ENCODE measurements around the gene PROSER1.
A peak's percentile ranks its signal among the peaks of the same experiment; 100 is the strongest.
"Not testable (repeated sequence)": the region's sequence is repeated elsewhere in the genome, so short reads cannot be mapped to it uniquely, and the experiment has no call there.

Gene PROSER1

GRCh38 chr13:39037880-39038568 is at the start of gene PROSER1, which contains the start of gene NHLRC3:
Gene PROSER1 (minus strand): TSS chr13:39038089. CDS start chr13:39037242, 847 bp downstream.
Gene NHLRC3 (plus strand): TSS chr13:39038456. CDS start chr13:39038640, 184 bp downstream.
- peak; percentile 97 for DNase-seq (ENCODE audit: low spot score)

DNA sequence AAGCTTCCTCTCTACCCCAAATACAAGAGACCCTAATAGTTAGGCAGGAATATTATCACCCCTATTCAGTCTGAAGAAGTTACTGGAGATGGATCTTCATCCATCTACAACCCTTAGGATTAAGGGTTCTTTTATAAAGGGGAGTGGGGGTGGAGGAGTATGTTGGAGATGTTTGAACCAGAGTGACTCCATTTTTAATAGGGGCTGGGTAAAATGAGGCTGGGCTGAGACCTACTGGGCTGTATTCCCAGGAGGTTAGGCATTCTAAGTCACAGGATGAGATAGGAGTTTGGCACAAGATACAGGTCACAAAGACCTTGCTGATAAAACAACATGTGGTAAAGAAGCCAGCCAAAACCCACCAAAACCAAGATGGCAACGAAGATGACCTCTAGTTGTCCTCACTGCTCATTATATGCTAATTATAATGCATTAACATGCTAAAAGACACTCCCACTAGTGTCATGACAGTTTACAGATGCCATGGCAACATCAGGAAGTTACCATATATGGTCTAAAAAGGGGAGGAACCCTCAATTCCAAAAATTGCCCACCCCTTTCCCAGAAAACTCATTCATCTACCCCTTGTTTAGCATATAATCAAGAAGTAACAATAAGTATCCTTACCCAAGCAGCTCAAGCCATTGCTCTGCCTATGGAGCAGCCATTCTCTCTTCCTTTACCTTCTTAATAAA is 48.5 kb upstream of the PROSER1 start:
- not testable (repeated sequence) for DNase-seq (ENCODE audit: low spot score)

GRCh38 chr13:39073983-39074382 is 36.1 kb upstream of the PROSER1 start:
- peak; percentile 1 for DNase-seq (ENCODE audit: low spot score)

DNA sequence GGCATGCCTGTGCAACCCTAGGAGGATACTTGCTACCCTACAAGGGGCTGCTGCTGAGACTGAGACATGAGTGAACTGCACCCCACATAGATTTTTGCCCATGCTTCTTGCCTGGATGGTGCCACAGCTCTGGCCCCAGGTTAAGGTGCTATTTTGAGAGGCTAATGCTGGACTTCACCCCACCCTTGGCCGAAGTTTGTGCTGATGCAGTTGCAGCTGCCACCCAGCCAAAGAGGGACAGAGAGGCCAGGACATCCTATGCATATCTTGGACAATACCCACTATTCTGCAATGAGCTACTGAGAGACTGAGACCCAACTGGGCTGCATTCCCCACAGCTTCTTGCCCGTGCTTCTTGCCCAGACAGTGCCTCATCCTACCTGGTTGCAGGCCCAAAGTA is 35.0 kb upstream of the PROSER1 start:
- no peak for DNase-seq (ENCODE audit: low spot score)

DNA sequence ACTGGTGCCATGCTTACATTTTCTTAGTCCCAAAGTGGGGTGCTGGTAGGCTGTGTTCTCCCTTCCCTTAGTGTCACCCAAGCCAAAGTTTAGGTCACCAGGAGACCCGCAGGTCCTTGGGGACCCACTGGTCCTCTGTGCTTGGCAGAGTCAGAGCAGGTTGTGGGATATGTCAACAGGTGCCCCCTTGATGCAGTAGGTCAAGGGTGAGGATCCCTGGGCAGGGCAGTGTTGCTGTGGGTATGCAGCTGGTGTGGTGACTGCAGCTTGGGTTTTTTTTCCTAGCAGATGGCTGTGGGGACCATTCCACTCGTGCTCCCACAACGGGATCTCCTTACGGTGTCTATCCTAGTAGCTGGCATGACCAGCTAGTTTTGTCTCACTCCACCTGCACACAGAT is 24.1 kb upstream of the PROSER1 start:
- no peak for DNase-seq (ENCODE audit: low spot score)

- no peak for DNase-seq (ENCODE audit: low spot score)
These were observed 20.2 kb upstream of the PROSER1 start for GRCh38 chr13:39058040-39058439.

DNA sequence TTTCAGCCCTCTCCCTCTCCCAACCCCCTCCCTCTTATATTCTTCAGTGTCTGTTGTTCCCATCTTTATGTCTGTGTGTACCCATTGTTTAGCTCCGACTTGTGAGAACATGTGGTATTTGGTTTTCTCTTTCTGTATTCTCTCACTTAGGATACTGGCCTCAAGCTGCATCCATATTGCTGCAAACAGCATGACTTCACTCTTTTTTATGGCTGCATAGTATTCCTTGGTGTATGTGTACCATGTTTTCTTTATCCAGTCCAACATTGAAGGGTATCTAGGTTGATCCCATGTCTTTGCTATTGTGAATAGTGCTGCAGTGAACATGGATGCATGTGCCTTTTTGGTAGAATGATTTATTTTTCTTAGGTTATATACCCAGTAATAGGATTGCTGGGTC is 18.1 kb upstream of the PROSER1 start:
- no peak for DNase-seq (ENCODE audit: low spot score)

- DNase-seq (ENCODE audit: low spot score), result no peak
These were observed 16.2 kb upstream of the PROSER1 start for GRCh38 chr13:39054112-39054511.

- DNase-seq (ENCODE audit: low spot score), result no peak
These were observed 15.1 kb upstream of the PROSER1 start for GRCh38 chr13:39052944-39053343.

DNA sequence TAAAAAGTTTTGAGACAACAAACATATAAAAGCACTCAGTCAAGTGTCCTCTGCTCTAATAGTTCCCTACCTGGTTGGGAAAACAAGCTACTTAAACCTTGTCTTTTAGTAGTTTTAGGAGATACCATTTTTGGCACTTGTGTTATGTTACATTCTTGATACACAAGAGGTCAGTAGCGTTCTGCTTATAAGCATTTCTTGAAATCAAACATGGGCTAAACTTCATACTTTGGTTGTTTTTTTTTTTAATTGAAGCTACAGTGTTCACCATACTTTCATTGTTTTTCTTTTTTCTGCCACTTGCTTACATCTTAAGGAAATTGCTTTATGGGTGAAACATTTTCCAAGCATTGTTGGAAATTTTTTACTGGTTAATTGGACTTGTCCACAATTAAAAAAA is 13.3 kb upstream of the PROSER1 start:
- peak; percentile 45 for DNase-seq (ENCODE audit: low spot score)

- DNase-seq (ENCODE audit: low spot score), result no peak
These were observed 11.4 kb upstream of the PROSER1 start for GRCh38 chr13:39049274-39049673.

DNA sequence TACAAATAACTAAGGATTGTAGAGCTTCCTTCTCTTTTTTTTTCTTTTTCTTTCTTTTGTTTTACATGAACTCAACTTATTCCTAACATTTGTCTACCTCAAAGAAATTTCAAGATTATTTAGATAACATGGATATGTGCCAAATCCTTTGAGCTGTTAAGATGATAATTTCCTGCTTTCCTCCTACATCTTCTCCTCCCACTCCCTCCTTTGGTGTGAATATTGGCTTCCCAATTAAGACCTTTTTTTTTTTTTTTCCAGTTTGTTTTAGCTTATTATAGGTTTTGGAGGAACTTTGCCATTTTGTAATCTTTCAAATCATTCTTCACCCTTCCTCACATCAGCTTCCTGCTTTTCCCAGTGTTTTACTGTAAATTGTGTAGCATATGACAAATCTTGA is 10.9 kb upstream of the PROSER1 start:
- DNase-seq (ENCODE audit: low spot score), result no peak

GRCh38 chr13:39047560-39047959 is 9.7 kb upstream of the PROSER1 start:
- DNase-seq (ENCODE audit: low spot score), result no peak

DNA sequence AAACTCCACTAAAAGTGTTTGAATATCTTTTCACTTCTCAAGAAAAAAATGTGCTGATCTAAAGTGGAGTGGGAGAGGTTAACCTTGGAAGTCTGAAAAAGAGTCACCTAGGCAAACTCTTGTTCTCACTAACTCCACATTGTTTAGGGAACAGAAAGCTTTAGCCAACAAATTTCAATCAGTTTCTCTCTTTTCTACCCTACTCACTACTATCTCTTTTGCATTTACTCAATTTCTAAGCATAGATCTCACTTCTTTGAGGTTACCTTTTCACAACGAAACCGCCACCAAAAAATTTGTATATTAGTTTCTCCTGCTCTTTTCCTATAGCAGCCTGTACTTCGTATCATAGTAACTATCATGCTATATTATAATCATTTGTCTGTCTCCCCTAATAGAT is 6.6 kb upstream of the PROSER1 start:
- no peak for DNase-seq (ENCODE audit: low spot score)

DNA sequence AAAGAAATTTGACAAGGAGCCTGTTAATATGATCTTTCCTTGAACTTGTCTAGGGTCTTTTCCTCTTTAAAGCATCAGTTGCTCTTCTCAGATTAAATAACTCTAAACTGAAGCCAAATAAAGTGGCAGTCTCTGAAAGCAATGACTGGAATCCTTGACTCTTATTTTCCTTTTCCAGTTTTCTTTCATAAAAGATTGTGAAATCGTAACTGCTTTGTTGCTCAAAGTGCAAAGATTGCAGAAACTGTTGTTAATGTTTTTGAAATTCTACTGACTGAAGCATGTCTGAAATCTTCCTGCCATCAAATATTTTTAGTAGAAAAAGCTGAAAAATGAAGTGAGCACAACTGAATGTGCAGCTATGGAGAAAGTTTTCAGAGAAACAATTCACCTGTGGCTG is 2.3 kb upstream of the PROSER1 start:
- no peak for DNase-seq (ENCODE audit: low spot score)

DNA sequence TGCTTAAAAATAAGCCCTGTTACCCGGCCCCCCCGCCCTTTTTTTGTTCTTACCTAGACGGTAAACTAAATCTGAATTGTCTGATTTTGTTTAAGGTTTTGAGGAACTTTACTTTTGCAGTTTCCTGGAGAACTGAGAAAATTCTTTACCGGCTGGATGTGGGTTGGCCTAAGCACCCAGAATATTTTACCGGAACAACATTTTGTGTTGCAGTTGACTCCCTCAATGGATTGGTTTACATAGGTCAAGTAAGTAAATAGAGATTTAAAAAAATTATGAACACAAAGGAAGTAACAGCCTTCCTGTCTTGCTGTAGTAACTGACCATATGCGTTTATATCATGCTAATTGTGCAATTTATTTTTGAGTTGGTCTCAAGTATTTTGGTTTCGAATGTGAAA is 1.2 kb upstream of the PROSER1 start:
- no peak for DNase-seq (ENCODE audit: low spot score)

DNA sequence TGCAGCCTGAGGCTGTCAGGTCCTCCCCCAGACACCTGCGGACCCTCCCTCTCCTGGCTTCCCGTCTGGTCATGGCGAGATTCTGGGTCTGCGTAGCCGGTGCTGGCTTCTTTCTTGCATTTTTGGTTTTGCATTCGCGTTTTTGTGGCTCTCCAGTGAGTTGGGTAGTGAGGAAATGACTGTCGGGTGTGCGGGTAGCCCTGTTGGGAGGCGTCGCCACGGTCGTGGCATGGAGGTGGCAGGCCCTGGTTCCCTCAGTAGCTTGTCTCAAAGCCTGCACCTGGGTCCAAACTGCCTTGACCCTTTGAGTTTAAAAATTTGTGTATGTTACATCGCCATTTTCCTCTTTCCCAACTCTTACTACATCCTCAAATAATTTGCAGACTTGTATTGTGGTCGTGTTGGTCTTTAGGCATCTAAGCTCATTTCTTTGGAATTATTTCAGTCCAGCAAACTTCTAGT is 711 bp upstream of the PROSER1 start:
- peak; percentile 56 for DNase-seq (ENCODE audit: low spot score)

DNA sequence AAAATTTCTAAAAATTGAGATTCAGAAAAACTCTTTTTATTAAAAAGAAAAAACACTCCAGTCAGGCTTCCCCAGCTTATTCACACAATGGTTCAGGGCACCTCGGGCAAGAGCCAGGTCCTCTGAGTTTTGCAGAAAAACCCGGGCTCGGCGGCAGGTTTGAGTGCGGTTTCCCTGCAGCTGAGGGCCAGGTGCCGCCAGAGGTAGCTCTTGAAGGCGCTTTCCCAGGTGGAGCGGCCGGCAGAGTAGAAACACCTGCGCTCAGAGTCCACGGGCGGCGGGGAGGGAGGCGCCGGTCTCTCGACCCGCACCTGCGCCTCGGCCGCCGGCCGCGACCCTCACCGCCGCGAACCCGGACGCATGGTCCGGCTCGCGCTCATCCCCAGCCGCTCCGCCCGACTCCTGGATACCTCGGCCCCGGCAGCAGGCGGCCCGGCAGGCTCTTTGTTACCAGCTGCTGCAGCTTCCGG is 444 bp downstream of the PROSER1 start:
- no peak for DNase-seq (ENCODE audit: low spot score)

- peak; percentile 49 for DNase-seq (ENCODE audit: low spot score)
These were observed 1.7 kb downstream of the PROSER1 start for GRCh38 chr13:39036212-39036611.

GRCh38 chr13:39035799-39036198 is 2.1 kb downstream of the PROSER1 start:
- no peak for DNase-seq (ENCODE audit: low spot score)

GRCh38 chr13:39035204-39035603 is 2.7 kb downstream of the PROSER1 start:
- no peak for DNase-seq (ENCODE audit: low spot score)

DNA sequence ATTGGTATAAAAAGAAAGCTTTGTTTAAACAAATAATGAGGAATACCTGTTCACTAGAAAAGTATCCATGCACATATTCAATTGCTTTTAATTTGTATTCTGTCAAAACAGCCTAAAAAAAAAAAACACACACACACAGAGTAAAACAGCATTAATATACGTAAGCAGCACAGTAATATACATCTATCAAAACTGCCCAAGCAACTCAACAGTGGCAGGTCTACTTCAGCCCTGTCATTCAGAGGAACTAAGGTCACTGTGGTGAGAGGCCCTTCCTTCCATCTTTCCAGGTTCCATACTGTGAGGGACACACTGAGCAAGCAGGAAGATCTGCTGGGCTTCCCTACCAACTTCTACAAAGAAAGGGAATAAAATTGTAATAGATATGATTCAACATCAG is 3.8 kb downstream of the PROSER1 start:
- DNase-seq (ENCODE audit: low spot score), result no peak

DNA sequence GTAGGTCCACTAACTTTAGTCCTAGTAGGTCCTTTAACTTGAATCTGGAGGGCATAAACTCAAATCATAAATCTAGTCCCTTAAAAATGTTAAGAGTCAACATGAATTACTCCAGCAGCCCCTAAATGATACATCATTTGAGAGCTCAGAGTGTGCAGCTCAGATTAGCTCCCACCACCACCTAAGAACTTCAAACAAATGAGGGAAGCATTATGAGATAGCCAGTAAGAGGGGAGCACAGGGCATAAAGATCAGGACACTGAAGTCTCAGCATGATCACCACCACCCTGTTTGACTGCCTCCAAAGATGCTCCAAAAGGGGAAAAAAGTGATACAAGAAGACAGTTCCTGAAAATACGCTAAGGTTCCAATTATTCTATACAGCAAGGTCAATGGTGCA is 5.7 kb downstream of the PROSER1 start:
- no peak for DNase-seq (ENCODE audit: low spot score)

All from SW480 (cell line).